NCI-H82 (cell line): Measurements from ENCODE around the gene FAM221B.
A peak's percentile ranks its signal among the peaks of the same experiment; 100 is the strongest.

Experiments used
- DNase-seq: peaks from one replicate; lab custom pipeline; 2025; lab: John Stamatoyannopoulos, UW

FAM221B gene, protein sequence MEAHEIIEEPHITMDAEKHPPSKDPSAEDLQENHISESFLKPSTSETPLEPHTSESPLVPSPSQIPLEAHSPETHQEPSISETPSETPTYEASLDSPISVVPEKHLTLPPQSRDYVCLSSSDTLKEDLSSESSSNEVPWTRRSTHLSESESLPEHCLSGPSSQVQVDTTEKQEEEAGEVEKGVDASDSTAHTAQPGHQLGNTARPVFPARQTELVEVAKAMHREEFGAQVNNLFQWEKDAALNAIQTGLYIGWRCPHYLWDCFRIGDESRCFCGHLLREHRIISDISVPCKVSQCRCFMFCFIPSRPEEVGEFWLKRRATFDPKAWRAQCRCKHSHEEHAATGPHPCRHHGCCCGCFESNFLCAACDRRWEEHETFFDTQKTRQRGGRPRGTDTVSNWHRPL

DNA sequence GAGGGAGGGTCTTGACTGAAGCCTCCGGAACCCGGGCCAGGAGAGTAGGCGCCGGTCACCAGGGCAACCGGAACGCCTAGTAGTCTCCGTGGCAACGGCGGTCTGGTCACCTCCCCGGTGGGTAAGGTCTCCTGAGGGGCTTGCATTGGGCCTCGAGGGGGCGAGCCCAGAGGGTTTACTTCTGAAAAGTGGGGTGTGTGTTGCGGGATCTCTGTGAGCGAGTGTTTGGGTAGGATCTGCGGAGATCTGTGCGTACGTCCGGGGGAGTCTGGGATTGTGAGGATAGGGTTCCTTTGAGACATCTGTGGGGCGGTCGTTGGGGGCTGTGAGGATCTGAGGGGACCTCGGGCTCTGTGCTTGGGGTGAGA lies at the start of gene FAM221B:
FAM221B (minus strand) TSS at position 17 of the 368 bp plus-strand sequence. CDS start 2,571 bp downstream, outside the sequence.
- peak; percentile 23 for DNase-seq

- DNase-seq = no peak
Measured at GRCh38 chr9:35872505-35872904, 44.0 kb upstream of the FAM221B start.

DNA sequence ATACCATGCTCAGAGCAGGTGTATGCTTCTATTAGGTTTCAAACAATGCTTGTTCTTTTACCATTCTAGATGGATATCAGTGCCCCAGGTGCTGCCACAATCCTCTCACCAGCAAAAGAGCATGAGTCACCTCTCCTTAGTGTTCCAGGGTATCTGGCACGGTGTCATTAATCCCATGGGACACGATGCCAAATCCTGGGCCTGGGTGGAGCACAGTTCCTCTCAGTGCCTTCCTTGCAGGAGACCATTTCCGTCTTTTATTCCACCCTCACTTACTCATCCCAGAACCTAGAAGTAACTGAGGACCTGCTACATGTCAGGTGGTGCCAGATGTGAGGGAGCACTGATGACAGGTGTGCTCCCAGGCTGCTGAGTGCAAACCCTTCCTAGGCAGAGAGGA lies 43.0 kb upstream of the FAM221B start:
- no peak for DNase-seq

DNA sequence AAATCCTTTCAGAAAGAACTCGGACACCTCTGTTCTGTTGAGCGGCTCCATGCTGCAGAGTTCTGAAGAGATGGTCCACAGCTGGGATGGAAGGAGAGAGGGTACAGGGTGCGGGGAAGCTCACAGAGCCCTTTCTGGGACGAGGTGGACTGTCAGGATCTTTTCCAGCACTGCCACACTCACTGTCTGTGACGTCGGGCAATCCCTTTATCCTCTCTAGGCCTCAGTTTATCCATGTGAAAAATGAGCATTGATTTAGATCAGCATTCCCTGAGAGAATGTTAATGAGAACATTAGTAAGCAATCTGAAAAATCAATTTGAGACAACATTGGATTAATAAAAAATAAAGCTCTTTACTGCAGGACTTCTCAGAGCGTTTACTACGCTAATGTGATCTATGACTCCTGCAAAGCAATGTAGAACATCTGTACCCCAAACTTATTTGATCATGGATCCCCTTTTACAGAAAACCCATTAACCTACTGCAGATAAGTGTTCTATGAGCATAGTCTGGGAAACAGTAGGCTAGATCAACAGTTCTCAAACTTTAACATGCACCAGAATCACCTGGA lies 41.9 kb upstream of the FAM221B start, which contains the start of gene OR13J1:
OR13J1 (minus strand) TSS at position 51 of the 573 bp plus-strand sequence; CDS start at position 51, 0 bp downstream.
- no peak for DNase-seq

GRCh38 chr9:35869621-35870216 lies 41.2 kb upstream of the FAM221B start:
- no peak for DNase-seq

- DNase-seq = no peak
Measured at GRCh38 chr9:35868933-35869332, 40.4 kb upstream of the FAM221B start.

GRCh38 chr9:35867538-35867937 lies 39.0 kb upstream of the FAM221B start:
- DNase-seq = no peak

- DNase-seq = no peak
Measured at GRCh38 chr9:35864695-35865255, 36.2 kb upstream of the FAM221B start.

DNA sequence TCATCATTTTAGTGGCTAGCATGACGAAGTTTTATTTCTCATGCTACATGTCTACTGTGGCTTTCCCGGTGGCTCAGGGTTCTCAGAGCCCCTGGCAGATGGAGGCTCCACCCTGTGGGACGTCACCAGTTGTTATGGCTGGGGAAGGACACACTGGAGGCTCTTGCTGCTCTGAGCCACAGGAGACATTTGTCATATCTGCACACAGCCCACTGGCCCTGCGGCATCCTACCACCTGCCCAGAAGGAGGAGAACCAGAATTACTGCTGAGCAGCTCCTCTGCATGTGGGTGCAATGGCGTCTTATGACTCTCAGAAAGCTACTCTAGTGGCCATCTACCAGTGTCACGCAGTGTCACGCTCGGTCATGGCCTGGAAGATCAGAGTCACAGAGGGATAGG lies 35.1 kb upstream of the FAM221B start:
- no peak for DNase-seq

GRCh38 chr9:35862328-35862727 lies 33.8 kb upstream of the FAM221B start:
- no peak for DNase-seq

DNA sequence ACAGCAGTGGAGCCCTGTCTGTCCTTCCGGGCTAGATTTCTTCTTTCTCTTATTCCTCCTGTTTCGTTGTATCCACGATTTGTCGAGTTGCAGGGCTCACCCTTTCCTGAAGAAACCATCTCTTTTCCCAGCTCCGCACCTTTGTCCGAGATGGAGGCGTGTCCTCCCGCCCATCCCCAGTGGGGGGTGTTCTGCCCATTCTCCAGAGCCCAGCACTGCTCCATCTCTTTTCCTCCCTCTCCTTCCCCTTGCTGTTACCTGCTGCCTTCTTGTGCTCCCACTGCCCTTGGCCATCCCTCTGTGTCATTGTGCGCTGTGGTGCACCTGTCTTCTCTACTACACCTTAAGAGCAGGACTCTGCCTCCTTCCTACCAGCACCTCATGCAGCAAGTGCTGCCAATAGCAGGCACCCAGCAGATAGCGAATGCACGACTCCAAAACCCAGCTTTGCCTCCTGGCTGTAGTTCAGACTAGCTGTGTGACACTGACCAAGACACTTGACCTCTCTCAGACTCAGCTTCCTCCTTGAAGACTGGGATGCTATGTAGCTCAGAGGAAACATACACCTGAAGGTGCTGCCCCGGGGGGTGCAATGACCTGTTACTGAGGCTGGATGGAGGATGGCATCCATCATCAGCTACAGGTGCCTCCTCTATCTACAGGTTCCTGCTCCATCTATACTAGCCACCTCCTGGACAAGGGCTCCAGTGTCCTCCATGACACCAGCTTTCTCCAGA lies 32.8 kb upstream of the FAM221B start:
- DNase-seq = no peak

GRCh38 chr9:35859990-35860339 lies 31.4 kb upstream of the FAM221B start:
- DNase-seq = no peak

DNA sequence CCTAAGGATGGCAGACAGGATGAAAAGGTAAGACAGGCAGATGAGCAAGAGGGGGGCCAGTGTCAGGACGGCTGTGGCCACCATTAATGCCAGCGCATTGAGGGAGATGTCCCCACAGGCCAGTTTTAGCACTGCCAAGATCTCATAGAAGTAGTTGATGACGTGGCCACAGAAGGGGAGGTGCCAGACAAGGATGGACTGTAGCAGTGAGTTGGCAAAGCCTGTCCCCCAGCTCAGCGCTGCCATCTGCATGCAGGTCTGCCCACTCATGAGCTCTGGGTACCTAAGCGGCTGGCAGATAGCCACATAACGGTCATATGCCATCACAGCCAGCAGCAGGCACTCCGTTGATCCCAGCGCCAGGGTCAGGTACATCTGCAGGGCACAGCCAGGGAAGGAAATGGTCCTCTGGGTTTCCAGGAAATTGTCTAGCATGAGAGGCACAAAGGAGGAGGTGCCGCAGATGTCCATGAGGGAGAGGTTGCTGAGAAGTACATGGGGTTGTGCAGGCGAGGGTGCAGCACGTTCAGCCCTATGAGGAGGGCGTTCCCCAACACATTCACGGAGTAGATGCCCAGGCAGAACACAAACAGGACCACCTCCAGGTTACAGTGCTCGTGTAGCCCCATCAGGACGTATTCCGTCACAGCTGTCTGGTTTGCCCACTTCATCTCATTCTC lies 30.9 kb upstream of the FAM221B start:
- no peak for DNase-seq

DNA sequence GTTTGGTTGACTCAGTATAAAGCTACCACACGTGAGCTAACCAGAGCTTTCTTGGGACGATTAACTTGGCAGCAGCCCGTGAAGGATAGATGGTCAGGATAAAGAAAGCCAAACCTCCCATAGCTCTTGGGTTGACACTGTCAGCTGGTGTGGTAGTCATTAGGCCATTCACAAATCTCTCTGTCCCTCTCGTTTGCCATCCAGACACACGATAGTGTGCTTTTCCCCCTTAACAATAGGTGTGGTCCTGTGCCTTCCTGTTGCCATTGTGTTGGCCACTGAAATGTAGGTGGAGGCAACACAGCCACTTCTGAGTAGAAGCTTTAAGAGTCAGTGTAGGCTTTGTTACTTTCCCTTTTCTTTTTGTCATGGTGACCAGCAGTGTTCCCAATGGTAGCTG lies 29.9 kb upstream of the FAM221B start:
- no peak for DNase-seq

DNA sequence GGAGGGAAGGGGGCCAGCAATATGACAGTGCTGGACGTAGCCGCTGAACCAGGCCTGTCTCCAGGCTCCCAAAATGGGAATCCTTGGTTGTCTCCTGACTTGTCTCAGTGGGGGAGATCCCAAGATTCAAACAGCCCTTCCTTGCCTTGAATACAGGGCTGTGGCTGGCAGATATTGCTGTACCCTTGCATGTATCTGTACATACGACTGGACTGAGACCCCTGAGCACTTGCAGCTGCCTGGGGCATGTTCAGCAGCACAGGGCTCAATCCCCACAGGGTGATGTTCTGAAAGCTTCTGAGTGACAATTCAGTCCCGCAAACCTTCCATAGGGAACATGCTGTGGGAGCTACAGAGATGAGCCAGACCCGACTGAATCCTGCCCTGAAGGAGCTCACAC lies 28.4 kb upstream of the FAM221B start:
- DNase-seq = no peak

DNA sequence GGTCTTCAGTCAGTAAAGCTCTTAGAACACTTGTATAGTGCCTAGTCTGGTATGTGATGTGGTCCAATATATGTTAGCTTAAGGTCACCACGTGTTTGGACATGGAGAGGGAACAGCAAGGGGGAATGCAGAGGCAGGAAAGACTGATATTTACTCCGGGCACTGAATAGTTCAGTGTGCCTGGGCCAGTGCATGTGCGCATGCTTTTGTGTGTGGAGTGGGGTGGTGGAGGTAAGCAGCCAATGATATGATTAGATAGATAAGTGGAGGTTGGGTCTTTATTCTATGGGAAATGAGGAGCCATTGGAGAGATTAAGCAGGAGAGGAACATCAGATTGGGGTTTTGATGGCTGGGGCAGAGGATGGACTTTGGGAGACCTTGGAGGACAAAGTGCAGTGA lies 27.7 kb upstream of the FAM221B start:
- no peak for DNase-seq

DNA sequence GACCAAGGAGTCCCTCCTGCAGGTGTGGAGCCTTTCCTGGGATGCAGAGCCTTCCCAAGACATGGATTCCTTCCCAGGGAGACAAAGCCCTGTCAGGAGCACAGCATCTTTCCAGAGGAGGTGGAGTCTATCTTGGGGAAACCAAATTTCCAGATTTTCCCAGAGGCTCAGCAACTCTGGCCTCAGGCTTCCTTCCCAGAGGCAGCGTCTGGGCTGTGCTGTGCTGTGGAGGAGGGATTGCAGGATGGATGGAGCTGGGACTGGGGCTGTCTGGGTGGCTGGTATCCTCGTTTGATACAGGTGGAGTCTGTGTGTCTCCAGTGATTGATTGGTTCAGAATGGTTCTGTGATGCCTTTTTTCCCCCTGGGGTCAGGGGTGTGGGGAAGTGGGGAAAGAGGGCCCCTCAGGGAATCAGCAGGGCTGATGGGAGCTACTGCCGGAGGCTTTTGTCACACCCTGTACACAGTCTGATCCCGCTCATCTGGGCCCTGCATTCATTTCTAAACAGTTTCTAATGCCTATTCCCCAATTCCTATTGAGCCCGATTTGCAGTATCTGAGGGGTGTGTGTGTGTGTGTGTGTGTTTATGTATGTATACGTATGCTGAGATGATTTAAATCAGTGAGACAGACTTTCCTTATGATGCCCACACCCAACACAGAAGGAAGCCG lies 25.7 kb upstream of the FAM221B start:
- no peak for DNase-seq

DNA sequence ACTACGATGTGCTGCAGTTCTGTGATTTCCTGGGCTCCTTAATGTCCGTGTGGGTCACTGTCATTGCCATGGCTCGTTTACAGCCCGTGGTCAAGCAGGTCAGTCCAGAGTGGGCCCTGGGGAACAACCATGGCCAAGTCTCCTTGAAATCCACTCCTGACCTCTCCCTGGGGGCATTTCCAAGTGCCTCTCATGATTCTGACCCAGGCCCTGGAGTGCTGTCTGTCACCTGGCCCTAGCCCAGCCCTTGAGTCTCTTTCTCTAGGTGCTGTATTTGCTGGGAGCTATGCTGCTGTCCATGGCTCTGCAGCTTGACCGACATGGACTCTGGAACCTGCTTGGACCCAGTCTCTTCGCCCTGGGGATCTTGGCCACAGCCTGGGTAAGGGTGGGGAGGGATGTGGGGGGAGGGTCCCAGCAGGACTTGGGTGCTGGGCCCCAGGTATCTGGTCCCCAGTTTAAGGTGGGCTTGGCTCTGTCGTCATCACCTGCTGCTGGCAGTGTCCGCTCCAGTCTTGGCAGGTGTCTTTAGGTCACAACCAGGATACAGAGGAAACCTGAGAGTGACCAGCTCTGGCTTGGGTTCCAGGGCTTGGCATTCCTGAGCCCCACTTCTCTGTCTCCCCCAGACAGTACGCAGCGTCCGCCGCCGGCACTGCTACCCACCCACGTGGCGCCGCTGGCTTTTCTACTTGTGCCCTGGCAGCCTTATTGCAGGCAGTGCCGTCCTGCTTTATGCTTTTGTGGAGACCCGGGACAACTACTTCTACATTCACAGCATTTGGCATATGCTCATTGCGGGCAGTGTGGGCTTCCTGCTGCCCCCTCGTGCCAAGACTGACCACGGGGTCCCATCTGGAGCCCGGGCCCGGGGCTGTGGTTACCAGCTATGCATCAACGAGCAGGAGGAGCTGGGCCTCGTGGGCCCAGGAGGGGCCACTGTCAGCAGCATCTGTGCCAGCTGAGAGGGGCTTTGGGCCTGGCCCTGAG lies 24.6 kb upstream of the FAM221B start:
- no peak for DNase-seq

- DNase-seq = no peak
Measured at GRCh38 chr9:35852267-35852815, 23.8 kb upstream of the FAM221B start.
